CD14-positive monocyte (primary cell): ENCODE data around the gene CDK4. TPM values are rescaled to one million over a fixed set of nuclear protein-coding genes. Genes with fewer than 3 reads are reported as not detected.

Experiments
- DNase-seq, 3 donors: peaks; one replicate each; pipeline ENCODE4 v3.0.0-alpha.2; 2011 to 2022
- H2AFZ ChIP-seq: 2 replicates; pipeline ENCODE4 v1.6.0; 2012; ENCODE audit warnings: mild to moderate bottlenecking, low read depth, low read length, inconsistent platforms; ENCODE audit not compliant: insufficient read depth, poor library complexity, severe bottlenecking
- H3K27ac ChIP-seq, 2 donors: 1 replicate in 1 of 2; 2 replicates in 1 of 2; pipeline ENCODE4 v1.5.1; 2012 to 2013; ENCODE audit warnings: low read length in 2 of 2, control low read depth in 1 of 2, inconsistent platforms in 1 of 2, low read depth in 1 of 2, mild to moderate bottlenecking in 1 of 2
- H3K27me3 ChIP-seq, 2 donors: one replicate each; pipeline versions ENCODE4 v1.6.0 to v1.6.1; 2011 to 2013; ENCODE audit warnings: low read length in 2 of 2; ENCODE audit not compliant: control insufficient read depth in 2 of 2, insufficient read depth in 2 of 2
- H3K36me3 ChIP-seq, 2 donors: replicated peaks in 1 of 2; 1 replicate in 1 of 2; 2 replicates in 1 of 2; pipeline versions ENCODE4 v1.5.1 to v1.6.1; 2012 to 2013; ENCODE audit warnings: low read length in 2 of 2, control low read depth in 1 of 2, inconsistent platforms in 1 of 2, mild to moderate bottlenecking in 1 of 2; ENCODE audit not compliant: insufficient read depth in 2 of 2, control insufficient read depth in 1 of 2
- H3K4me1 ChIP-seq, 2 donors: 1 replicate in 1 of 2; 2 replicates in 1 of 2; pipeline versions ENCODE4 v1.5.1 to v1.6.1; 2012 to 2013; ENCODE audit warnings: low read length in 2 of 2, control low read depth in 1 of 2, inconsistent platforms in 1 of 2, mild to moderate bottlenecking in 1 of 2, moderate library complexity in 1 of 2; ENCODE audit not compliant: insufficient read depth in 2 of 2, control insufficient read depth in 1 of 2
- H3K4me2 ChIP-seq: replicated peaks from 2 replicates; pipeline ENCODE3; 2012; ENCODE audit warnings: low read length, moderate library complexity, mild to moderate bottlenecking; ENCODE audit not compliant: poor library complexity, severe bottlenecking; ENCODE audit errors: extremely low read depth
- H3K4me3 ChIP-seq, 3 experiments: fragments of 200-600 bp in 1 of 3; sonication (generic) in 1 of 3; replicated peaks in 1 of 3; 1 replicate in 2 of 3; 2 replicates in 1 of 3; pipeline ENCODE4 v1.5.1; 2011 to 2013; ENCODE audit warnings: low read length in 3 of 3, mild to moderate bottlenecking in 3 of 3, control low read depth in 2 of 3, low read depth in 2 of 3, inconsistent platforms in 1 of 3, moderate library complexity in 1 of 3
- H3K79me2 ChIP-seq: 2 replicates; pipeline ENCODE4 v1.6.0; 2012; ENCODE audit warnings: mild to moderate bottlenecking, control low read depth, inconsistent platforms, low read length, moderate library complexity; ENCODE audit not compliant: insufficient read depth
- H3K9ac ChIP-seq: 2 replicates; pipeline ENCODE4 v1.6.0; 2017; ENCODE audit warnings: low read length, mild to moderate bottlenecking; ENCODE audit not compliant: insufficient read depth, poor library complexity, severe bottlenecking
- H3K9me3 ChIP-seq, 2 donors: replicated peaks in 1 of 2; 1 replicate in 1 of 2; 2 replicates in 1 of 2; pipeline versions ENCODE4 v1.5.1 to v1.6.1; 2012 to 2013; ENCODE audit warnings: low read length in 2 of 2, control low read depth in 1 of 2; ENCODE audit not compliant: control insufficient read depth in 1 of 2, insufficient read depth in 1 of 2
- H4K20me1 ChIP-seq: 2 replicates; pipeline ENCODE4 v1.6.0; 2012; ENCODE audit warnings: mild to moderate bottlenecking, low read length, control low read depth, moderate library complexity; ENCODE audit not compliant: insufficient read depth
- H3K27ac Mint-ChIP-seq, 7 donors: one replicate each; pipeline ENCODE4 v1.8.0; 2020; ENCODE audit warnings: mild to moderate bottlenecking in 7 of 7, mixed read lengths in 7 of 7, moderate library complexity in 6 of 7, inconsistent platforms in 2 of 7
- H3K27me3 Mint-ChIP-seq, 3 donors: one replicate each; pipeline ENCODE4 v1.8.0; 2021 to 2022; ENCODE audit warnings: low read depth in 3 of 3, mild to moderate bottlenecking in 3 of 3, mixed read lengths in 3 of 3, moderate library complexity in 3 of 3, inconsistent platforms in 1 of 3
- H3K36me3 Mint-ChIP-seq, 2 donors: one replicate each; pipeline ENCODE4 v1.8.0; 2020; ENCODE audit warnings: mixed read lengths in 2 of 2, inconsistent platforms in 1 of 2, mild to moderate bottlenecking in 1 of 2
- H3K4me1 Mint-ChIP-seq: one replicate; pipeline ENCODE4 v1.8.0; 2020; ENCODE audit warnings: mild to moderate bottlenecking, mixed read lengths
- H3K4me3 Mint-ChIP-seq, 2 donors: one replicate each; pipeline ENCODE4 v1.8.0; 2020; ENCODE audit warnings: mild to moderate bottlenecking in 2 of 2, mixed read lengths in 2 of 2, moderate library complexity in 1 of 2
- H3K9me3 Mint-ChIP-seq, 7 donors: one replicate each; pipeline ENCODE4 v1.8.0; 2020 to 2022; ENCODE audit warnings: mixed read lengths in 7 of 7, mild to moderate bottlenecking in 6 of 7, moderate library complexity in 6 of 7, inconsistent platforms in 2 of 7
- CTCF ChIP-seq: fragments of 200-600 bp; IDR thresholded peaks from one replicate; pipeline ENCODE4 v1.8.0; 2022; ENCODE audit warnings: antibody characterized with exemption, mild to moderate bottlenecking
- WGBS: methylation state at CpG from one replicate; pipeline ENCODE4 v1.1.5; 2013; ENCODE audit warnings: missing lambda C conversion rate; ENCODE audit not compliant: insufficient coverage; 5-methylcytosine and 5-hydroxymethylcytosine counted together
- intact Hi-C, 2 donors: fragments of 100-400 bp; cut with micrococcal nuclease; formaldehyde crosslinking; loops; one replicate each; pipeline versions ENCODE4 v1.15.0 to v1.15.1; 2023
- polyA plus RNA-seq, 3 donors: library from polyadenylated mRNA; depleted of rRNA in 1 of 3; unstranded in 2 of 3; stranded (reverse) in 1 of 3; fragments of 300-500 nt in 2 of 3; fragments of >200 nt in 1 of 3; fragmentation: Illumina TruSeq in 2 of 3; gene quantifications; 1 replicate in 2 of 3; 2 replicates in 1 of 3; pipeline ENCODE4 v1.2.3, GENCODE V29; 2012 to 2021

Gene CDK4
- polyA plus RNA-seq, 3 donors, result 26.2 to 38.4 (median 27.4) TPM

- peaks cover 26% of the 10 kb centered on the region for H3K79me2 ChIP-seq
- Mint-ChIP-seq H3K9me3 (no peaks in the 10 kb centered on the region), H3K27me3 (no peaks in the 10 kb centered on the region), H3K4me3 (no peak overlapping the region), H3K27ac (peak overlapping the region in 2 of 7 donors; percentile 19 to 25), H3K4me1 (peaks cover 27% of the 10 kb centered on the region), H3K36me3 (peaks cover 38 to 43% of the 10 kb centered on the region in 2 donors)
- TF ChIP-seq CTCF, result no peak
- 96% methylated on average over 29 of the region's 31 CpGs for WGBS
- no peaks in the 10 kb centered on the region for H4K20me1 ChIP-seq
- H3K27ac ChIP-seq, result no peak overlapping the region
- H2AFZ ChIP-seq, result no peak overlapping the region
- H3K9ac ChIP-seq, result no peak overlapping the region
- intact Hi-C loops, result no loop called here
- no peaks in the 10 kb centered on the region for H3K9me3 ChIP-seq
- peaks cover 18 to 22% of the 10 kb centered on the region in 2 donors for H3K4me1 ChIP-seq
- peaks cover 31 to 42% of the 10 kb centered on the region in 2 donors for H3K36me3 ChIP-seq
- DNase-seq, result no peak
- H3K4me2 ChIP-seq, result no peak overlapping the region
- no peak overlapping the region for H3K4me3 ChIP-seq
- H3K27me3 ChIP-seq, result no peaks in the 10 kb centered on the region
Observed at GRCh38 chr12:57736741-57737466, 15.2 kb downstream of the CDK4 start.

- Histone ChIP-seq H3K4me2 (no peak overlapping the region), H3K4me1 (peaks cover 10 to 15% of the 10 kb centered on the region in 2 donors), H3K9me3 (no peaks in the 10 kb centered on the region), H3K27ac (no peak overlapping the region), H2AFZ (no peak overlapping the region), H3K9ac (no peak overlapping the region), H3K36me3 (peaks cover 39 to 49% of the 10 kb centered on the region in 2 donors), H3K4me3 (no peak overlapping the region), H3K27me3 (no peaks in the 10 kb centered on the region), H4K20me1 (no peaks in the 10 kb centered on the region), H3K79me2 (peaks cover 23% of the 10 kb centered on the region)
- intact Hi-C loops, result no loop called here
- H3K9me3 Mint-ChIP-seq, result no peaks in the 10 kb centered on the region
- peaks cover 19% of the 10 kb centered on the region for H3K4me1 Mint-ChIP-seq
- H3K27me3 Mint-ChIP-seq, result no peaks in the 10 kb centered on the region
- H3K27ac Mint-ChIP-seq, result peak overlapping the region in 2 of 7 donors; percentile 19 to 25
- no peak overlapping the region for H3K4me3 Mint-ChIP-seq
- H3K36me3 Mint-ChIP-seq, result peaks cover 45 to 51% of the 10 kb centered on the region in 2 donors
- WGBS, result 94% methylated on average over 27 of the region's 49 CpGs
- TF ChIP-seq CTCF, result no peak
- DNase-seq, result no peak
Observed at GRCh38 chr12:57735952-57736740, 16.0 kb downstream of the CDK4 start.
